ENCODE results near the gene MAP3K4.

- TF ChIP-seq CTCF (conservative IDR thresholded peaks at IDR 0.05; ENCODE audit: low read length), result no peak
- TF ChIP-seq EZH2phosphoT487 (IDR thresholded peaks at IDR 0.05; ENCODE audit: borderline replicate concordance), result no peak
Observed at GRCh38 chr6:161021543-161021942, 30.0 kb downstream of the MAP3K4 start.
